ENCODE measurements around the gene NFKBIB. TPM values are rescaled to one million over a fixed set of nuclear protein-coding genes. Genes with fewer than 3 reads are reported as not detected.
"Not testable (repeated sequence)": the region's sequence is repeated elsewhere in the genome, so short reads cannot be mapped to it uniquely, and the experiment has no call there.

NFKBIB gene
- total RNA-seq, 1 donor, result 12.7 TPM

DNA sequence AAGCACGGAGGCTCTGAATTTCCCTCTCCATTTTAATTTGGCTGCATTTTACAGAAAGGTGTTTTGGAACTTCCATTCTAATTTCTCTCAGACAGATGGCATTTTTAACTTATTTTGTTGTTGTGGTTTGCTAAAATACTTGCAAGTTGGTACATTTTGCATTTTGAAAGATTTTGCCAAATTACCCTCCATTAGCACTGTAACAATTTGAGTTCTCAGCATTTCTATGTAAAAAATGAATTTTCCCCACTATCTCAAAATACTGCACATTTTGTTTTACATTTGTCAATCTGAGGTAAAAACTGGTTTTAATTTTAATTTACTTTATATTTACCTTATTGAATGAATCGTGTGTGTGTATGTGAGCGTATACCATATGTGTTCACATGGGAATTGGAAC, 43.0 kb upstream of the NFKBIB start:
- DNase-seq (ENCODE audit: insufficient read length, low spot score, missing footprints), result no peak
- Histone ChIP-seq H3K27ac (ENCODE audit: low read depth, low read length) (no peak overlapping the region), H3K36me3 (ENCODE audit: insufficient read depth, low read length) (no peaks in the 10 kb centered on the region), H3K9me3 (ENCODE audit: low read depth, low read length) (no peaks in the 10 kb centered on the region), H3K4me2 (ENCODE audit: insufficient read depth, low read length) (no peak overlapping the region), H3K4me1 (ENCODE audit: insufficient read depth, low read length) (peaks cover 9% of the 10 kb centered on the region), H3K4me3 (ENCODE audit: insufficient read depth, low read length) (no peak overlapping the region), H2AFZ (ENCODE audit: low read length) (peak overlapping the region; percentile 56), H3K79me2 (ENCODE audit: insufficient read depth, low read length) (no peaks in the 10 kb centered on the region), H4K20me1 (ENCODE audit: insufficient read depth, low read length) (no peaks in the 10 kb centered on the region), H3K27me3 (ENCODE audit: insufficient read depth, low read length) (no peaks in the 10 kb centered on the region)
- TF ChIP-seq CTCF (IDR thresholded peaks at IDR 0.05; ENCODE audit: extremely low read depth, low read depth, low read length), result no peak

DNA sequence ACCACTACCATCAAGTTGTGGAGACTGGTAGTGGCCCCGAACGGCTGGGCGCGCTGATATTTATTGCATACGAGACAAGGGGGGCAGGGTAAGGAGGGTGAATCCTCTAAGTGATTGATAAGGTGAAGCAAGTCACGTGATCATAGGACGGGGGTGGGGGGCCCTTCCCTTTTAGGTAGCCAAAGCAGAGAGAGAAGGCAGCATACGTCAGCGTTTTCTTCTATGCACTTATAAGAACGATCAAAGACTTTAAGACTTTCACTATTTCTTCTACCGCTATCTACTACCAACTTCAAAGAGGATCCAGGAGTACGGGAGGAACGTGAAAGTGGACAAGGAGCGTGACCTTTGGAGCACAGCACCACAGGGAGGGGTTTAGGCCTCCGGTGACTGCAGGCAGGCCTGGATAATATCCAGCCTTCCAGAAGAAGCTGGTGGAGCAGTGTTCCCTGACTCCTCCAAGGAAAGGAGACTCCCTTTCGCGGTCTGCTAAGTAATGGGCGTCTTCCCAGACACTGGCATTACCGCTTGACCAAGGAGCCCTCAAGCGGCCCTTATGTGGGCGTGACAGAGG, 40.1 kb upstream of the NFKBIB start:
- H3K4me3 ChIP-seq (ENCODE audit: insufficient read depth, low read length); H4K20me1 ChIP-seq (ENCODE audit: insufficient read depth, low read length); H3K4me2 ChIP-seq (ENCODE audit: insufficient read depth, low read length); H3K79me2 ChIP-seq (ENCODE audit: insufficient read depth, low read length); H3K36me3 ChIP-seq (ENCODE audit: insufficient read depth, low read length); DNase-seq (ENCODE audit: insufficient read length, low spot score, missing footprints); H3K27ac ChIP-seq (ENCODE audit: low read depth, low read length); H3K27me3 ChIP-seq (ENCODE audit: insufficient read depth, low read length); H3K4me1 ChIP-seq (ENCODE audit: insufficient read depth, low read length); H3K9me3 ChIP-seq (ENCODE audit: low read depth, low read length): not testable (repeated sequence)
- peak overlapping the region; percentile 41 for H2AFZ ChIP-seq (ENCODE audit: low read length)

DNA sequence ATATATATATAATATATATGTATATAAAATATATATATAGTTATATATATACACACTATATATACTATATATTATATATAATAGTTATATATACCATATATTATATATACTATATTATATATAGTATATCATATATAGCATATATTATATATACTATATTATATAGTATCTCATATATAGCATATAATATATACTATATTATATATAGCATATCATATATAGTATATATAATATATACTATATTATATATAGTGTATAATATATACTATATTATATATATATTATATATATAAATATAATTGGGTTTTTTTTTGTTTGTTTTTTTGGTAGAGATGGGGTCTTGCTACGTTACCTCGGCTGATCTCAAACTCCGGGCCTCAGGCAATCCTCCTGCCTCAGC, 38.4 kb upstream of the NFKBIB start:
- Histone ChIP-seq H2AFZ (ENCODE audit: low read length) (no peak overlapping the region), H3K4me2 (ENCODE audit: insufficient read depth, low read length) (no peak overlapping the region), H3K9me3 (ENCODE audit: low read depth, low read length) (no peaks in the 10 kb centered on the region), H3K79me2 (ENCODE audit: insufficient read depth, low read length) (no peaks in the 10 kb centered on the region), H3K27me3 (ENCODE audit: insufficient read depth, low read length) (no peaks in the 10 kb centered on the region), H3K4me1 (ENCODE audit: insufficient read depth, low read length) (peaks cover 4% of the 10 kb centered on the region), H3K27ac (ENCODE audit: low read depth, low read length) (no peak overlapping the region), H4K20me1 (ENCODE audit: insufficient read depth, low read length) (no peaks in the 10 kb centered on the region), H3K36me3 (ENCODE audit: insufficient read depth, low read length) (no peaks in the 10 kb centered on the region), H3K4me3 (ENCODE audit: insufficient read depth, low read length) (no peak overlapping the region)
- no peak for TF ChIP-seq CTCF (IDR thresholded peaks at IDR 0.05; ENCODE audit: extremely low read depth, low read depth, low read length)
- no peak for DNase-seq (ENCODE audit: insufficient read length, low spot score, missing footprints)

- Histone ChIP-seq H3K79me2 (ENCODE audit: insufficient read depth, low read length) (no peaks in the 10 kb centered on the region), H3K4me3 (ENCODE audit: insufficient read depth, low read length) (no peak overlapping the region), H3K4me2 (ENCODE audit: insufficient read depth, low read length) (no peak overlapping the region), H4K20me1 (ENCODE audit: insufficient read depth, low read length) (no peaks in the 10 kb centered on the region), H3K27ac (ENCODE audit: low read depth, low read length) (no peak overlapping the region), H3K27me3 (ENCODE audit: insufficient read depth, low read length) (no peaks in the 10 kb centered on the region), H3K36me3 (ENCODE audit: insufficient read depth, low read length) (no peaks in the 10 kb centered on the region), H3K9me3 (ENCODE audit: low read depth, low read length) (no peaks in the 10 kb centered on the region), H3K4me1 (ENCODE audit: insufficient read depth, low read length) (peaks cover 2% of the 10 kb centered on the region), H2AFZ (ENCODE audit: low read length) (no peak overlapping the region)
- TF ChIP-seq CTCF (IDR thresholded peaks at IDR 0.05; ENCODE audit: extremely low read depth, low read depth, low read length), result no peak
- no peak for DNase-seq (ENCODE audit: insufficient read length, low spot score, missing footprints)
These were observed 37.3 kb upstream of the NFKBIB start for GRCh38 chr19:38862321-38863059.

Measured in osteoblast (primary cell).